Measurements from ENCODE around the gene ALDH9A1. TPM values are rescaled to one million over a fixed set of nuclear protein-coding genes. Genes with fewer than 3 reads are reported as not detected.
A peak's percentile ranks its signal among the peaks of the same experiment; 100 is the strongest.
"Not testable (repeated sequence)": the region's sequence is repeated elsewhere in the genome, so short reads cannot be mapped to it uniquely, and the experiment has no call there.

ALDH9A1 gene
- total and polyA plus RNA-seq, 2 experiments from 2014 or later = 54.0 to 81.5 TPM

GRCh38 chr1:165666152-165666825, 32.1 kb downstream of the ALDH9A1 start:
- Histone ChIP-seq H3K27ac (no peak overlapping the region), H3K4me3 (no peak overlapping the region), H3K9me3 (ENCODE audit: low read depth) (no peaks in the 10 kb centered on the region), H3K4me1 (ENCODE audit: low read depth) (no peaks in the 10 kb centered on the region), H3K27me3 (no peaks in the 10 kb centered on the region), H3K36me3 (peaks cover 38% of the 10 kb centered on the region)
- no peak for TF ChIP-seq CTCF (IDR thresholded peaks at IDR 0.05; ENCODE audit: low read depth, low read length)
- peak in 1 of 2 donors; percentile 65 for DNase-seq (ENCODE audit: low read depth in 1 of 2, low spot score in 1 of 2)

- no peak overlapping the region for H3K4me3 ChIP-seq
- H3K36me3 ChIP-seq = peaks cover 23% of the 10 kb centered on the region
- H3K9me3 ChIP-seq (ENCODE audit: low read depth) = no peaks in the 10 kb centered on the region
- no peak for DNase-seq (ENCODE audit: low read depth in 1 of 2, low spot score in 1 of 2)
- no peaks in the 10 kb centered on the region for H3K27me3 ChIP-seq
- H3K4me1 ChIP-seq (ENCODE audit: low read depth) = no peaks in the 10 kb centered on the region
- no peak for TF ChIP-seq CTCF (IDR thresholded peaks at IDR 0.05; ENCODE audit: low read depth, low read length)
- H3K27ac ChIP-seq = peak overlapping the region; percentile 50
These were observed 36.2 kb downstream of the ALDH9A1 start for GRCh38 chr1:165662186-165662585.

GRCh38 chr1:165661703-165662102, 36.7 kb downstream of the ALDH9A1 start:
- Histone ChIP-seq H3K27me3 (no peaks in the 10 kb centered on the region), H3K4me3 (no peak overlapping the region), H3K4me1 (ENCODE audit: low read depth) (no peaks in the 10 kb centered on the region), H3K27ac (peak overlapping the region; percentile 50), H3K9me3 (ENCODE audit: low read depth) (no peaks in the 10 kb centered on the region), H3K36me3 (peaks cover 27% of the 10 kb centered on the region)
- TF ChIP-seq CTCF (IDR thresholded peaks at IDR 0.05; ENCODE audit: low read depth, low read length) = no peak
- no peak for DNase-seq (ENCODE audit: low read depth in 1 of 2, low spot score in 1 of 2)

GRCh38 chr1:165659581-165659895, 38.8 kb downstream of the ALDH9A1 start:
- H3K9me3 ChIP-seq (ENCODE audit: low read depth) = no peaks in the 10 kb centered on the region
- DNase-seq (ENCODE audit: low read depth in 1 of 2, low spot score in 1 of 2) = no peak
- TF ChIP-seq CTCF (IDR thresholded peaks at IDR 0.05; ENCODE audit: low read depth, low read length) = no peak
- peak overlapping the region; percentile 43 for H3K27ac ChIP-seq
- no peak overlapping the region for H3K4me3 ChIP-seq
- peaks cover 42% of the 10 kb centered on the region for H3K36me3 ChIP-seq
- no peaks in the 10 kb centered on the region for H3K27me3 ChIP-seq
- H3K4me1 ChIP-seq (ENCODE audit: low read depth) = no peaks in the 10 kb centered on the region

- H3K4me3 ChIP-seq; H3K27ac ChIP-seq; H3K27me3 ChIP-seq; H3K4me1 ChIP-seq (ENCODE audit: low read depth); DNase-seq (ENCODE audit: low read depth in 1 of 2, low spot score in 1 of 2); H3K9me3 ChIP-seq (ENCODE audit: low read depth): not testable (repeated sequence)
- peaks cover 42% of the 10 kb centered on the region for H3K36me3 ChIP-seq
These were observed 39.4 kb downstream of the ALDH9A1 start for GRCh38 chr1:165658766-165659580.

GRCh38 chr1:165650981-165651625, 47.3 kb downstream of the ALDH9A1 start:
- DNase-seq (ENCODE audit: low read depth in 1 of 2, low spot score in 1 of 2) = no peak
- H3K36me3 ChIP-seq = peaks cover 37% of the 10 kb centered on the region
- no peak overlapping the region for H3K4me3 ChIP-seq
- H3K27ac ChIP-seq = no peak overlapping the region
- H3K27me3 ChIP-seq = no peaks in the 10 kb centered on the region
- no peak for TF ChIP-seq CTCF (IDR thresholded peaks at IDR 0.05; ENCODE audit: low read depth, low read length)
- no peaks in the 10 kb centered on the region for H3K4me1 ChIP-seq (ENCODE audit: low read depth)
- no peaks in the 10 kb centered on the region for H3K9me3 ChIP-seq (ENCODE audit: low read depth)
